Activated CD4-positive, alpha-beta T cell treated with anti-CD3 and anti-CD28 coated beads for 48 hours (primary cell): ENCODE measurements around the gene PRDX2.
A peak's percentile ranks its signal among the peaks of the same experiment; 100 is the strongest.

Source experiments
- DNase-seq: peaks from one replicate; pipeline ENCODE4 v3.0.0-alpha.2; 2020

Gene PRDX2

GRCh38 chr19:12792051-12792852 is 9.3 kb downstream of the PRDX2 start:
- peak; percentile 89 for DNase-seq

DNA sequence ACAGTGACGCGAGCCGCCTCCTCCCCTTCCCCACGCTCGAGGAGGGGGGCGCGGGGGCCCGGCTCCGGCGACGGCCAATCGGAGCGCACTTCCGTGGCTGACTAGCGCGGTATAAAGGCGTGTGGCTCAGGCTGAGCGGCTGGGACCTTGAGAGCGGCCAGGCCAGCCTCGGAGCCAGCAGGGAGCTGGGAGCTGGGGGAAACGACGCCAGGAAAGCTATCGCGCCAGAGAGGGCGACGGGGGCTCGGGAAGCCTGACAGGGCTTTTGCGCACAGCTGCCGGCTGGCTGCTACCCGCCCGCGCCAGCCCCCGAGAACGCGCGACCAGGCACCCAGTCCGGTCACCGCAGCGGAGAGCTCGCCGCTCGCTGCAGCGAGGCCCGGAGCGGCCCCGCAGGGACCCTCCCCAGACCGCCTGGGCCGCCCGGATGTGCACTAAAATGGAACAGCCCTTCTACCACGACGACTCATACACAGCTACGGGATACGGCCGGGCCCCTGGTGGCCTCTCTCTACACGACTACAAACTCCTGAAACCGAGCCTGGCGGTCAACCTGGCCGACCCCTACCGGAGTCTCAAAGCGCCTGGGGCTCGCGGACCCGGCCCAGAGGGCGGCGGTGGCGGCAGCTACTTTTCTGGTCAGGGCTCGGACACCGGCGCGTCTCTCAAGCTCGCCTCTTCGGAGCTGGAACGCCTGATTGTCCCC is 10.1 kb downstream of the PRDX2 start, which contains the start of gene JUNB:
JUNB (plus strand) TSS at position 142 of the 706 bp plus-strand sequence; CDS start at position 428, 286 bp downstream.
- DNase-seq = peak; percentile 97

DNA sequence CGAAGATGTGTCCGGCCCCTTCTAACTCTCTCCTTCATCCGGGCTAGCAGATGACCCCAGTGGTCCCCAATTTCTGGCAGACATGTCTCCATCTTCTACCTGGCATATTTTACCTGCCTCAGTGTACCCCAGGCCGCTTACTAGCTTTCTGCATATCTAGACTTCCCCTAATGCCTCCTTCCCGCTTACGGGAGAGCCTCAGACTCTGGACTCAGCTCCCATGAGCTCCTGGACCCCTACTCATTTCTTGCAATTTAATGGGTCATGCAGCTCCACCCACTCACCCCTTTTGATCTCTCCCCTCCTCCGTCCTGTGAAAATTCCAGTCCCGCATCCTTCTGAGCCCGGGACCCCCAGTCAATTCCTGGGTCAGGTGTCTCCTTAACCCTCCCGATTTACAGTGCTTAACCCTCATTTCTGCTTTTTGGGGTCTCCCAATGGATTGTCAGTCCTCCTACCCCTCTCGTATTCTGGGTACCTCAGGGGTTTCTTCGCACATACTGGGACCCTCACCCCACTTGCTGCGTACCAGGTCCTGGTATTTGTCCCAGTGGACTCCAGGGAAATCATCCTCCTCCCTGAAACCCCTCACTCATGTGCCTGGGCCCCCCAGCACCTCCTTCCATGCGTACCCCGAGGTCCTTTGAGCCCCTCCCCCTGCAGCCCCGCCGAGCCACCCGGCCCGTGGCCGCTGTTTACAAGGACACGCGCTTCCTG is 10.8 kb downstream of the PRDX2 start:
- DNase-seq = no peak

DNA sequence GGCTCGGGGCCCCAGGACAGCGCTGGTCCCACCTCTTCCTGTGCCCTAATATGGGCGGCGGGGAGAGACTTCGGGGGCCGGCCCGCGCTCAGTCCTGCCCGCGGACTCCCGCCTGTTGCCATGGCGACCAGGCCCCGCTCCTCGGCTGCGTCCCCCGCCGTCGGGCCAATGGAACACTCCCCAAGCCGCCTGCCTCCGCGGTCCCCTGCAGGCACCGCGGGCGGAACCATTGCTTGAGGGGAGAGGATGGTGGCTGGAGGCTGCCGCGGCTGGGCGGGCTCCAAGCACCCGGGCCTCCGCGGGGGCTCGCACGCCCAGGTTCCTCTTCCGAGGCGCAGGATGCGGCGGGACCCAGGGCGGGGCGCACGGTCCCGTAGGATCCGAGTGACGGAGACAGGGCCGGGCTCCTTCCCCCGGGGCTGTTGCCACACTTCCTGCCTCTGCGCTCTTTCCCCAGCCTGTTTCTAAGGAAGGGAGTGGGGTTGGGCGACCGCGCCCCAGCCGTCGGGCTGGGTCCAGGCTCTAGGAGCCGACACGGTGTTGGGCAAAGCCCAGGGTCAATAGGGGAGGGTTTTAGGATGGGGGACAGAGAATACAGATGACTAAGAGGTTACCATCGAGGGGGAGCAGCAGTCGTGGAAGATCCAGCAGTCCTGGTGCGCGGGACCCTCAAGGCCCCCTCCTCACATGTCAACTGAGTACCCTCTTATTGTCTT is 11.5 kb downstream of the PRDX2 start:
- DNase-seq = peak; percentile 98

DNA sequence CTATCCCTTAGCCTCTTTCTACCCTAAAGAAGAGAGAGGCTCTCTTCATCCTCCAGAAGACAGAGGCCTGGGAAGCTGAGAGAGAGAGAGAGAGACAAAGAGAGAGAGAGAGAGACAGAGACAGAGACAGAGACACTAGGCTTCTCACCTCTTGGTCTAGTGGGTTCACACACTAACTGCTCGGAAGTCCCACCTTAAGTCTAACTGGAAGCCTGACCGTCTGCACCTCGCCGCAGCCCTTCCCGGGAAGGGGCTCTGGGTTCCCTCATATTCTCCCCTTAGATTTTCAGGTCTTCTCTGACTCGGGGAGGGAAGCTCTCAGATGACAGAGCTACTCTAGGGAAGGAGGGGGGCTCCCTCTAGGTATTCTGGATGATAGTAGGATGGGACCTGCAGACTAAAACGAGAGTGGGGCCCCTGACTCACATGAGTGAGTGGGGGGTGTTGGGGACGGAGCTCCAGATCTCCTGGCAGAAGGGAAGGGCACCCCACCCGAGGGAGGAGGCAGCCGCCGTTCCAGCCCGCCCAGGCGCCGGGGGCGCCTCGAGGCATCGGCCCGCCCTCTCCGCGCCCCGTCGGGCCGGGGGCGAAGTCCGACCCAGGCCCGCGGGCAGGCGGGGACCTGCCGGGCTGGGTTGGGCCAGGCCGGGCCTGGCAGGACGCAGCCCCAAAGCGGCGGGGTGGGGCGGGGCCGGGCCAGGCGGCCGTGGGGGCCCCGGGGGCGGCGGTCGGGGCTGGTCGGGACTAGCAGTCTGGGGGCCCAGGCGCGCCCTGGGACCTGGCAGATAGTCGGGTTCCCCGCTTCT is 12.3 kb downstream of the PRDX2 start:
- peak; percentile 52 for DNase-seq

DNA sequence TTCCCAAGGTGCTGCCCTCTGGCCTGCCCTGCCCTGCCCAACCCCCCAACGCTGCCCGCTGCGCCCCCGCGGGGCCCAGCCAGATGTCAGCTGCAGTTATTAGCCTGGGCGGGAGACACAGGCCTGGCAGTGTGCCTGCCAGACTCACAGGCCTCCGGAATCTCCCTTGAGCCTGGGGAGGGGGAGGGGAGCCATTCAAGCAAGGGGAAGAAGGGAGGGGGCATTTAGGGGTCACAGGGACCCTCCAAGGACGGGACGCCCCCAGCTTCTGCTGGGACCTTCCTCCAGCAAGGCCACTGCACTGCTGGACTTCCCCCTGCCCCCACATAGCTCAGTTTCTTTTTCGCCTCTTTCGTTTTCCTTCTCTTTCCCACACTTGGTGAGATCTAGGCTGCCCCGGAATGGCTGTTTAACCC is 12.9 kb downstream of the PRDX2 start:
- DNase-seq = no peak

- DNase-seq = no peak
These were observed 13.4 kb downstream of the PRDX2 start for GRCh38 chr19:12788042-12788681.

GRCh38 chr19:12787458-12787857 is 14.1 kb downstream of the PRDX2 start:
- no peak for DNase-seq

- no peak for DNase-seq
These were observed 14.6 kb downstream of the PRDX2 start for GRCh38 chr19:12786952-12787351.

GRCh38 chr19:12786141-12786870 is 15.3 kb downstream of the PRDX2 start:
- DNase-seq = no peak

GRCh38 chr19:12785431-12786031 is 16.1 kb downstream of the PRDX2 start:
- DNase-seq = no peak

DNA sequence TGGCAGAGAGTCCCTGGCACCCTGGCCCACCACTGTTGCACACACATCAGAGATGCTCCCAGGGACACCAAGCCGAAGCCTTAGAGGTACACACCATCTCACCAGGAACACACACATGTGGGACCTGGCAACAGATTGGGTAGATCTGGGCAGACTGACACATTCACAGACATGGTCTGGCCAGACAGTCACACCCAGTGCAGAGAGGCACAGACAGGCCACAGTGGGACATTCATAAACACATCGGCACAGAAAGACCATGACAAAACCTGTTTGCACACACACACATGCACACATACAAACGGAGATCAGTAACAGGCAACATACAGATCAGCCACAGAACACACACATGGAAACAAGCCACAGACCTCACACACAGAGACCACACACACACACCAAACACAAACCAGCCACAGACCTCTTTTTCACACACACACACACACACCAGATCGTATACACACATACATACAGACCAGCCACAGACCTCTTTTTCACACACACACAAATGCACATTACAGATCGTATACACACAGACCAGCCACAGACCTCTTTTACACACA is 16.6 kb downstream of the PRDX2 start:
- DNase-seq = no peak

DNA sequence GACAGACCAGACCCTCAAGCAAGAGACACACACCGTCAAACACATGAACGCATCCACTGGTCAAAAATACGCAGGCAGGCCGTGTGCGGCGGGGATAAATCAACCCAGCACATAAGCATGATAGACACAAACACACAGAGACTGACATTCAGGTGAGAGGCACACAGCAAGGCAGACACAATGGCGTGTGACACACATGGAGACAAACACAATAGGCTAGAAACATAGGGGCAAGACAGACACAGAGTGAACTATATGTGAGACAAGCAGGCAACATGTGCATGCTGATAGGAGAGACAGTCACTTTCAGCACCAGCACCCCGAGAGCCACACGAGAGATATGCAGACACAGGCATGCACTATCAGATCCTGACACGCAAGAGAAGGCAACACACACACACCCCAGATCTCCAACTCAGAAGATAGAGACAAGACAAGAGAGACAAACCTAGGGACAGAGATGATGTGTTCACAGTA is 17.2 kb downstream of the PRDX2 start:
- DNase-seq = no peak

DNA sequence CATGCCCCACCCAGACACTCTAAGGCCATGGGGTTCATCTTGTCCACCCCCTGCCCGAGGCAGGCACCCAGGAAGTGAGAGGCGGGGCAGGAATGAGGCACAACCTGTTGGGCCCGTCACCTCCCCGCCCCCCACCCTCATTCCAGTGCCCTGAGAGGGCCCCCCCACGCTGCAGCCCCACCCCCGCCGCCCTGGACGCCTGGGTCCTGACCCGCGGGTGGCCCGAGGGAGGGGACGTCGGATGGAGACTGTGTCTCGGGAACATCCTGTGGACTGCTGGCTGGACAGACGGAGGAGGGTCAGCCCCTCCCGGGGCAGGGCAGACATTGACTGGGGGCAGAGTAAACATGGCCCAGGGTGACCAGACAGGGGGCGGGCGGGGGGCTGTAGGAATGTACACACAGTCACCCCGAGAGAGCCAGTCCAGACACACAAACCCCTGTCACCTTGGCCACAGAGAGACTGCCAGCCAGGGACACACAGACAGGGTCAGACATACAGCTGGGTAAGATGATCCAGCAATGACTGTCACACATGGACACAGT is 17.7 kb downstream of the PRDX2 start:
- no peak for DNase-seq

DNA sequence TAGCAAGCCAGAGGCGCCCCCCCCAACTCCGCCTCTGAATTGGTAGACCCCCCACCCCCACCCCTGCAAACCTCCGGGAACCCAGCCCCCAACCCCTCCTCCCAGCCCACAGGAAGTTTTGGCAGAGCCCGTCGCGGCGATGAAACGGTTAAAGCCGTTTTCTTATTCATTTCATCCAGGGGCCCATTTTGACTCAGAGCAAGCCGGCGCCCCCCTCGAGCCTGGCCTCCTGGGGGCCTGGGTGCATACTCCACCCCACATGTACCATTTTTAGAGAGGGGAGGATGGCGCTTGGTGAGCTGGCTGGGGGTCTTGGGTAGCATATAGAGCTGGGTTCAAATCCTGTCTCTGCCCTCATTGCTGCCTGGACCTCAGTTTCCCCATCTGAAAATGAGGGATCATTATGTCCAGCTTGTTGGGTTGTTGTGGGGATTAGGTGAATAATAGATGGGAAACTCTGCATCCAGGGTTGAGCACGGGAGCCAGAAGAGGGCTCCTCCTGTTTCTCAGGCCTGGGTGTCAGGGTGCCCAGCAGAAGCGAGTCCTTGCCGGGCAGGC is 18.2 kb downstream of the PRDX2 start:
- DNase-seq = peak; percentile 84

DNA sequence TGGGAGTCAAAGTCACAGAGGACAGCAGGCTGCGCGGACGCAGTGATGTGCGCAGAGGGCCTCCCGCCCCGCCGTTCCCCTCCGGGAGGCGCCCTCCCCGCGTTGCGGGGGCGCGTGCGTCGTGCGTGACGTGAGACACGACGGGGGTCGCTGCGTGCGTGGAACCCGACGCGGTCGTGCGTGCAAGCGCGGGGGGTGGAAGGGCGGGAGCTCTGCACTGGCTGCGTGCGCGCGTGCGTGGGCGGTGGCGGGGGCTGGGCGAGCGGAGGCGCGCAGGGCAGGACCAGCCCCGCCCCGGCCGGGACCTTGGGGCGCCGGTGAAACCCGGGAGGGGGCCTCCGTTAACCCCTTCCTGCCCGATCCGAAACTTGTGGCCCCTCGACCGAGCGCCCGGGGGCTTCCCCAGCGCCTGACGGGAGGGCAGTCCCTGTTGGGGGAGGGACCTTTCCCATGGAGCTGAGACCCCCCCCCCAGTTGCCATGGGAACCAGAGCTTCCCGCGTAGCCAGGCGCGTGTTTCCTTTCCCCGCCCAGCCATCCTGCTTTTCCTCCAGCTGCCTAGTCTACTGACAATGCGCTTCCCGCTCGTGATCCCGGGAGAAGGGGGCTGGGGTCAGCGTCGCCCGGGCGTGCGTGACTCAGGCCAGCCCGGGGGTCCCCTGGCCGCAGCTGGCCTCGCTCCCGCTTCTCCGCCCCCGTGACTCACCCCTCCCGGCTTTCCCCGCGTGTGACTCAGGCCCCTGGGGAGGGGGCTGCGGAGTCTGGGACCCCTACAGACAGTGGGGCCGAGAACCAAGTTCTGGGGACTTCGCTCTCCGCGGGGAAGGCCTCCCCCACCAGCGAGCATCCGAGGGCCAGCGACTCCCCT is 18.9 kb downstream of the PRDX2 start:
- DNase-seq = peak; percentile 89

- no peak for DNase-seq
These were observed 19.5 kb downstream of the PRDX2 start for GRCh38 chr19:12782174-12782423.
